ENCODE results near the gene ZBTB16.

DNA sequence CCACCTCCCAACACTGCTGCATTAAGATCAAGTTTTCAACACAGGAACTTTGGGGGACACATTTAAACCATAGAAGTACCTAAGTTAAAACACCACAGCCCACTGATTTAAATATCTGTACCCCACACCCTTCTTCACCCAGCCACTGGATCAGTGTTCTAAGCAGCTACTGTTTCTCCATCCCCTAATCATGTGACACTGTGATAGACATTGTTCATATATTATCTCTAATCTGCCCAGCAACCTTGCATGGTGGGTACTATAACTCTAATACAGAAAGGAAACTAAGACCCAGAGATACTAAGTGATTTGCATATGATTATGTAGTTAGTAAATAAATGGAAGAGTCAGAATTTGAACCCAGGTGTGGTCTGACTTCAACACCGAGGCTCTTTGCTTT lies 166.2 kb downstream of the ZBTB16 start:
- TF ChIP-seq, protein P1, sequence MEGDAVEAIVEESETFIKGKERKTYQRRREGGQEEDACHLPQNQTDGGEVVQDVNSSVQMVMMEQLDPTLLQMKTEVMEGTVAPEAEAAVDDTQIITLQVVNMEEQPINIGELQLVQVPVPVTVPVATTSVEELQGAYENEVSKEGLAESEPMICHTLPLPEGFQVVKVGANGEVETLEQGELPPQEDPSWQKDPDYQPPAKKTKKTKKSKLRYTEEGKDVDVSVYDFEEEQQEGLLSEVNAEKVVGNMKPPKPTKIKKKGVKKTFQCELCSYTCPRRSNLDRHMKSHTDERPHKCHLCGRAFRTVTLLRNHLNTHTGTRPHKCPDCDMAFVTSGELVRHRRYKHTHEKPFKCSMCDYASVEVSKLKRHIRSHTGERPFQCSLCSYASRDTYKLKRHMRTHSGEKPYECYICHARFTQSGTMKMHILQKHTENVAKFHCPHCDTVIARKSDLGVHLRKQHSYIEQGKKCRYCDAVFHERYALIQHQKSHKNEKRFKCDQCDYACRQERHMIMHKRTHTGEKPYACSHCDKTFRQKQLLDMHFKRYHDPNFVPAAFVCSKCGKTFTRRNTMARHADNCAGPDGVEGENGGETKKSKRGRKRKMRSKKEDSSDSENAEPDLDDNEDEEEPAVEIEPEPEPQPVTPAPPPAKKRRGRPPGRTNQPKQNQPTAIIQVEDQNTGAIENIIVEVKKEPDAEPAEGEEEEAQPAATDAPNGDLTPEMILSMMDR (conservative IDR thresholded peaks at IDR 0.05), result no peak
- no peak for TF ChIP-seq EZH2 (IDR thresholded peaks at IDR 0.05; ENCODE audit: low read depth)
